HepG2 (cell line): ENCODE data around the gene TBCB. TPM values are rescaled to one million over a fixed set of nuclear protein-coding genes. Genes with fewer than 3 reads are reported as not detected.

Experiments
- ATF4 ChIP-seq, 2 experiments: fragments of 450-650 bp in 1 of 2; sonication (generic) in 1 of 2; formaldehyde crosslinking; IDR thresholded peaks; 2 replicates each; pipeline versions ENCODE4 v1.5.0 to v1.8.0; 2020 to 2022; ENCODE audit warnings: mild to moderate bottlenecking in 1 of 2, missing genetic modification reagents in 1 of 2
- CHD2 ChIP-seq: IDR thresholded peaks from 2 replicates; pipeline ENCODE4 v1.6.1; 2011; ENCODE audit warnings: low read depth, low read length, improper control_type of control experiment
- EP300 ChIP-seq, 3 experiments: sonication (generic) in 1 of 3; formaldehyde crosslinking in 1 of 3; IDR thresholded peaks; 2 replicates each; pipeline versions ENCODE4 v1.5.1 to v1.6.1; 2011 to 2020; ENCODE audit warnings: low read depth in 2 of 3, low read length in 2 of 3, borderline replicate concordance in 1 of 3, improper control_type of control experiment in 1 of 3, mild to moderate bottlenecking in 1 of 3, missing genetic modification reagents in 1 of 3, moderate library complexity in 1 of 3
- FLYWCH1 ChIP-seq: sonication (generic); formaldehyde crosslinking; IDR thresholded peaks from 2 replicates; pipeline ENCODE4 v1.8.1; 2023; ENCODE audit warnings: mild to moderate bottlenecking, missing genetic modification reagents
- GATAD1 ChIP-seq: IDR thresholded peaks from 2 replicates; pipeline ENCODE4 v1.6.1; 2016; ENCODE audit warnings: missing genetic modification reagents, missing compliant biosample characterization
- GATAD2A ChIP-seq: IDR thresholded peaks from 2 replicates; pipeline ENCODE4 v1.6.1; 2016
- GZF1 ChIP-seq: sonication (generic); formaldehyde crosslinking; IDR thresholded peaks from 2 replicates; pipeline ENCODE4 v1.5.1; 2020; ENCODE audit warnings: mild to moderate bottlenecking, missing genetic modification reagents
- HMG20A ChIP-seq: IDR thresholded peaks from 2 replicates; pipeline ENCODE4 v1.6.1; 2016; ENCODE audit warnings: borderline replicate concordance
- IKZF1 ChIP-seq: fragments of 450-650 bp; IDR thresholded peaks from 2 replicates; pipeline ENCODE4 v1.7.1; 2016
- KLF11 ChIP-seq: IDR thresholded peaks from 2 replicates; pipeline ENCODE4 v1.6.1; 2016; ENCODE audit warnings: missing compliant biosample characterization
- MATR3 ChIP-seq: sonication (generic); formaldehyde crosslinking; IDR thresholded peaks from 2 replicates; pipeline ENCODE4 v1.4.0; 2020; ENCODE audit warnings: missing genetic modification reagents
- MAZ ChIP-seq, 2 experiments: sonication (generic) in 1 of 2; formaldehyde crosslinking in 1 of 2; IDR thresholded peaks; 2 replicates each; pipeline versions ENCODE4 v1.5.0 to v1.6.1; 2012 to 2020; ENCODE audit warnings: low read depth in 2 of 2, mild to moderate bottlenecking in 2 of 2, borderline replicate concordance in 1 of 2, improper control_type of control experiment in 1 of 2, low read length in 1 of 2, missing genetic modification reagents in 1 of 2, moderate library complexity in 1 of 2
- PRPF4 ChIP-seq: fragments of 200-400 bp; formaldehyde crosslinking; IDR thresholded peaks from 2 replicates; pipeline ENCODE4 v1.6.1; 2016; ENCODE audit warnings: low read length, low read depth; ENCODE audit not compliant: poor library complexity, severe bottlenecking
- RFX5 ChIP-seq: IDR thresholded peaks from 2 replicates; pipeline ENCODE4 v1.6.1; 2011; ENCODE audit warnings: low read depth, low read length, improper control_type of control experiment
- SMAD9 ChIP-seq: sonication (generic); formaldehyde crosslinking; IDR thresholded peaks from 2 replicates; pipeline ENCODE4 v1.5.1; 2020; ENCODE audit warnings: mild to moderate bottlenecking, missing genetic modification reagents
- SYNCRIP ChIP-seq: fragments of 200-400 bp; formaldehyde crosslinking; IDR thresholded peaks from 2 replicates; pipeline ENCODE4 v1.6.1; 2018; ENCODE audit warnings: mild to moderate bottlenecking, low read depth, low read length; ENCODE audit not compliant: insufficient read depth
- THAP11 ChIP-seq: IDR thresholded peaks from 2 replicates; pipeline ENCODE4 v1.6.1; 2016; ENCODE audit warnings: missing biosample characterization, missing genetic modification reagents
- YEATS2 ChIP-seq: sonication (generic); formaldehyde crosslinking; IDR thresholded peaks from 2 replicates; pipeline ENCODE4 v1.4.0; 2020; ENCODE audit warnings: missing genetic modification reagents, borderline replicate concordance
- ZBTB1 ChIP-seq: sonication (generic); formaldehyde crosslinking; IDR thresholded peaks from 2 replicates; pipeline ENCODE4 v1.4.0; 2020; ENCODE audit warnings: missing genetic modification reagents, borderline replicate concordance
- ZNF644 ChIP-seq: IDR thresholded peaks from 2 replicates; pipeline ENCODE4 v1.6.1; 2016; ENCODE audit warnings: low read depth
- ZUFSP ChIP-seq: sonication (generic); formaldehyde crosslinking; IDR thresholded peaks from 2 replicates; pipeline ENCODE4 v1.9.0; 2021; ENCODE audit warnings: missing genetic modification reagents, mild to moderate bottlenecking, borderline replicate concordance
- polyA plus RNA-seq, 8 experiments: library from polyadenylated mRNA; depleted of rRNA in 3 of 8; stranded (reverse) in 7 of 8; unstranded in 1 of 8; fragments of >200 nt; fragmentation: Illumina TruSeq in 4 of 8; extraction: Trizol in 4 of 8; gene quantifications; 2 replicates each; pipeline versions ENCODE4 v1.2.1 to v1.2.3, GENCODE V29; 2011 to 2016; ENCODE audit warnings: low read depth in 4 of 8, missing spikeins in 1 of 8, mixed read lengths in 1 of 8; ENCODE audit not compliant: insufficient read depth in 1 of 8
- total RNA-seq, 5 experiments: library from RNA; depleted of rRNA; stranded (reverse); fragments of >200 nt; fragmentation: Illumina TruSeq; extraction: Trizol; gene quantifications; 2 replicates each; pipeline ENCODE4 v1.2.3, GENCODE V29; 2016; ENCODE audit warnings: low read depth in 1 of 5
- TF ChIP-seq, protein P1 (sequence below): sonication (generic); formaldehyde crosslinking; IDR thresholded peaks from 2 replicates; pipeline ENCODE4 v1.4.0; 2020; ENCODE audit warnings: mild to moderate bottlenecking, missing genetic modification reagents
- TF ChIP-seq, protein P2 (sequence below): sonication (generic); formaldehyde crosslinking; IDR thresholded peaks from 2 replicates; pipeline ENCODE4 v1.4.0; 2020; ENCODE audit warnings: mild to moderate bottlenecking, missing genetic modification reagents, borderline replicate concordance

TBCB gene
- total and polyA plus RNA-seq, 2 of the 13 experiments (the other 11 are each of a cell fraction or from before 2014, with no cell fraction given) = 271 to 276 TPM

GRCh38 chr19:36114721-36115452 lies 381 bp upstream of the TBCB start, which contains the start of gene POLR2I (continued):
- TF ChIP-seq PRPF4 (no peak), GATAD2A (peak; percentile 45; the same call in 1 of the 2 replicates), ZUFSP (CRISPR knock-in tag) (no peak), THAP11 (CRISPR knock-in tag) (peak; percentile 92), GATAD1 (CRISPR knock-in tag) (peak; percentile 93), MATR3 (CRISPR knock-in tag) (no peak), SMAD9 (CRISPR knock-in tag) (no peak), ZBTB1 (CRISPR knock-in tag) (no peak), YEATS2 (CRISPR knock-in tag) (peak; percentile 95), CHD2 (no peak), MAZ (IDR thresholded peaks at IDR 0.05; ENCODE audit: borderline replicate concordance, low read depth, low read length) (peak; percentile 47; the same call in 1 of the 2 replicates), MAZ (CRISPR knock-in tag; IDR thresholded peaks at IDR 0.05; ENCODE audit: low read depth) (peak; percentile 89), KLF11 (CRISPR knock-in tag) (peak; percentile 35; the same call in 1 of the 2 replicates), ZNF644 (no peak), IKZF1 (no peak), RFX5 (peak; percentile 69), FLYWCH1 (no peak), EP300 (IDR thresholded peaks at IDR 0.05; ENCODE audit: low read depth in 2 of 2, low read length in 2 of 2) (no peak), EP300 (CRISPR knock-in tag; IDR thresholded peaks at IDR 0.05; ENCODE audit: borderline replicate concordance) (no peak), ATF4 (CRISPR knock-in tag; IDR thresholded peaks at IDR 0.05) (peak in 1 of 2 experiments; percentile 75; a peak in 2 of 4 replicates), GZF1 (CRISPR knock-in tag) (no peak), SYNCRIP (no peak), HMG20A (no peak)
- TF ChIP-seq, protein P1, sequence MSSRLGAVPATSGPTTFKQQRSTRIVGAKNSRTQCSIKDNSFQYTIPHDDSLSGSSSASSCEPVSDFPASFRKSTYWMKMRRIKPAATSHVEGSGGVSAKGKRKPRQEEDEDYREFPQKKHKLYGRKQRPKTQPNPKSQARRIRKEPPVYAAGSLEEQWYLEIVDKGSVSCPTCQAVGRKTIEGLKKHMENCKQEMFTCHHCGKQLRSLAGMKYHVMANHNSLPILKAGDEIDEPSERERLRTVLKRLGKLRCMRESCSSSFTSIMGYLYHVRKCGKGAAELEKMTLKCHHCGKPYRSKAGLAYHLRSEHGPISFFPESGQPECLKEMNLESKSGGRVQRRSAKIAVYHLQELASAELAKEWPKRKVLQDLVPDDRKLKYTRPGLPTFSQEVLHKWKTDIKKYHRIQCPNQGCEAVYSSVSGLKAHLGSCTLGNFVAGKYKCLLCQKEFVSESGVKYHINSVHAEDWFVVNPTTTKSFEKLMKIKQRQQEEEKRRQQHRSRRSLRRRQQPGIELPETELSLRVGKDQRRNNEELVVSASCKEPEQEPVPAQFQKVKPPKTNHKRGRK = no peak
- TF ChIP-seq, protein P2, sequence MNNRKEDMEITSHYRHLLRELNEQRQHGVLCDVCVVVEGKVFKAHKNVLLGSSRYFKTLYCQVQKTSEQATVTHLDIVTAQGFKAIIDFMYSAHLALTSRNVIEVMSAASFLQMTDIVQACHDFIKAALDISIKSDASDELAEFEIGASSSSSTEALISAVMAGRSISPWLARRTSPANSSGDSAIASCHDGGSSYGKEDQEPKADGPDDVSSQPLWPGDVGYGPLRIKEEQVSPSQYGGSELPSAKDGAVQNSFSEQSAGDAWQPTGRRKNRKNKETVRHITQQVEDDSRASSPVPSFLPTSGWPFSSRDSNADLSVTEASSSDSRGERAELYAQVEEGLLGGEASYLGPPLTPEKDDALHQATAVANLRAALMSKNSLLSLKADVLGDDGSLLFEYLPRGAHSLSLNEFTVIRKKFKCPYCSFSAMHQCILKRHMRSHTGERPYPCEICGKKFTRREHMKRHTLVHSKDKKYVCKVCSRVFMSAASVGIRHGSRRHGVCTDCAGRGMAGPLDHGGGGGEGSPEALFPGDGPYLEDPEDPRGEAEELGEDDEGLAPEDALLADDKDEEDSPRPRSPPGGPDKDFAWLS = no peak
